Measurements from ENCODE around the gene IGSF6. TPM values are rescaled to one million over a fixed set of nuclear protein-coding genes. Genes with fewer than 3 reads are reported as not detected.

Gene IGSF6
- total and polyA plus RNA-seq, 2 of the 13 experiments (the other 11 are each of a cell fraction or from before 2014, with no cell fraction given), result not detected

- TF ChIP-seq ZNF780A (CRISPR knock-in tag; IDR thresholded peaks at IDR 0.05), result no peak
- TF ChIP-seq ZBTB14 (CRISPR knock-in tag; IDR thresholded peaks at IDR 0.05), result no peak
- TF ChIP-seq LBX2 (CRISPR knock-in tag; IDR thresholded peaks at IDR 0.05; ENCODE audit: borderline replicate concordance), result no peak
- no peak for TF ChIP-seq HNF1A (IDR thresholded peaks at IDR 0.05; ENCODE audit: low read depth)
- 0 out of 2 replicates have a peak, but pooled peaks have one; percentile 59 for TF ChIP-seq HNF1A (CRISPR knock-in tag; IDR thresholded peaks at IDR 0.05; ENCODE audit: borderline replicate concordance)
- TF ChIP-seq ZNF232 (CRISPR knock-in tag; IDR thresholded peaks at IDR 0.05; ENCODE audit: borderline replicate concordance), result no peak
- TF ChIP-seq ZBTB34 (CRISPR knock-in tag; IDR thresholded peaks at IDR 0.05), result no peak
- 0 out of 2 replicates have a peak, but pooled peaks have one; percentile 12 for TF ChIP-seq PRDM15 (CRISPR knock-in tag; IDR thresholded peaks at IDR 0.05)
- TF ChIP-seq ZNF282 (IDR thresholded peaks at IDR 0.05; ENCODE audit: partially characterized antibody), result no peak
- no peak for TF ChIP-seq KMT2B (CRISPR knock-in tag; IDR thresholded peaks at IDR 0.05)
- TF ChIP-seq HNF4A (CRISPR knock-in tag; IDR thresholded peaks at IDR 0.05), result no peak
- no peak; the same call in 1 of the 2 replicates for TF ChIP-seq ZNF580 (CRISPR knock-in tag; IDR thresholded peaks at IDR 0.05; ENCODE audit: borderline replicate concordance, low read depth)
- peak; percentile 40 for TF ChIP-seq XRCC5 (optimal IDR thresholded peaks at IDR 0.05; ENCODE audit: low read length)
- peak; percentile 69 for TF ChIP-seq KAT8 (CRISPR knock-in tag; IDR thresholded peaks at IDR 0.05)
- TF ChIP-seq MLLT10 (CRISPR knock-in tag; IDR thresholded peaks at IDR 0.05), result no peak
- TF ChIP-seq KLF11 (CRISPR knock-in tag; IDR thresholded peaks at IDR 0.05), result 0 out of 2 replicates have a peak, but pooled peaks have one; percentile 14
Observed at GRCh38 chr16:21600031-21600773, 52.2 kb downstream of the IGSF6 start (continued).
